Brain microvascular endothelial cell (primary cell): ENCODE results near the gene DNAI7.

Experiments
- DNase-seq: peaks from one replicate; pipeline ENCODE4 v3.0.0-alpha.2; 2020
- H3K27ac ChIP-seq: fragments of 250-450 bp; sonication (Bioruptor Pico); 2 replicates; pipeline ENCODE4 v1.5.1; 2020; ENCODE audit warnings: mild to moderate bottlenecking, moderate library complexity
- H3K27me3 ChIP-seq: fragments of 250-450 bp; sonication (Bioruptor Pico); replicated peaks from 2 replicates; pipeline ENCODE4 v1.5.1; 2020; ENCODE audit warnings: mild to moderate bottlenecking
- H3K36me3 ChIP-seq: fragments of 250-450 bp; sonication (Bioruptor Pico); replicated peaks from 2 replicates; pipeline ENCODE4 v1.5.1; 2020; ENCODE audit warnings: mild to moderate bottlenecking
- H3K4me3 ChIP-seq: 2 replicates; pipeline ENCODE4 v1.5.1; 2011; ENCODE audit warnings: low read depth, mild to moderate bottlenecking, control low read depth, low read length, moderate library complexity
- in situ Hi-C: cut with HindIII; loops from 2 replicates; pipeline ENCODE4 v1.10.0; 2017; ENCODE audit warnings: low sequenced_read_pairs, low pct_ligation_motif_present
- TF ChIP-seq, protein P1 (sequence below): IDR thresholded peaks from 2 replicates; pipeline ENCODE4 v1.5.1; 2011; ENCODE audit warnings: low read depth, mild to moderate bottlenecking, moderate library complexity, low read length, control low read depth, inconsistent platforms; ENCODE audit errors: missing control alignments

Gene DNAI7

GRCh38 chr12:25071366-25071765 is 123.6 kb downstream of the DNAI7 start:
- DNase-seq: no peak
- in situ Hi-C loops: no loop called here
- H3K36me3 ChIP-seq: no peaks in the 10 kb centered on the region
- TF ChIP-seq, protein P1, sequence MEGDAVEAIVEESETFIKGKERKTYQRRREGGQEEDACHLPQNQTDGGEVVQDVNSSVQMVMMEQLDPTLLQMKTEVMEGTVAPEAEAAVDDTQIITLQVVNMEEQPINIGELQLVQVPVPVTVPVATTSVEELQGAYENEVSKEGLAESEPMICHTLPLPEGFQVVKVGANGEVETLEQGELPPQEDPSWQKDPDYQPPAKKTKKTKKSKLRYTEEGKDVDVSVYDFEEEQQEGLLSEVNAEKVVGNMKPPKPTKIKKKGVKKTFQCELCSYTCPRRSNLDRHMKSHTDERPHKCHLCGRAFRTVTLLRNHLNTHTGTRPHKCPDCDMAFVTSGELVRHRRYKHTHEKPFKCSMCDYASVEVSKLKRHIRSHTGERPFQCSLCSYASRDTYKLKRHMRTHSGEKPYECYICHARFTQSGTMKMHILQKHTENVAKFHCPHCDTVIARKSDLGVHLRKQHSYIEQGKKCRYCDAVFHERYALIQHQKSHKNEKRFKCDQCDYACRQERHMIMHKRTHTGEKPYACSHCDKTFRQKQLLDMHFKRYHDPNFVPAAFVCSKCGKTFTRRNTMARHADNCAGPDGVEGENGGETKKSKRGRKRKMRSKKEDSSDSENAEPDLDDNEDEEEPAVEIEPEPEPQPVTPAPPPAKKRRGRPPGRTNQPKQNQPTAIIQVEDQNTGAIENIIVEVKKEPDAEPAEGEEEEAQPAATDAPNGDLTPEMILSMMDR: no peak
- H3K27ac ChIP-seq: no peak overlapping the region
- no peaks in the 10 kb centered on the region for H3K27me3 ChIP-seq
- H3K4me3 ChIP-seq: no peak overlapping the region

DNA sequence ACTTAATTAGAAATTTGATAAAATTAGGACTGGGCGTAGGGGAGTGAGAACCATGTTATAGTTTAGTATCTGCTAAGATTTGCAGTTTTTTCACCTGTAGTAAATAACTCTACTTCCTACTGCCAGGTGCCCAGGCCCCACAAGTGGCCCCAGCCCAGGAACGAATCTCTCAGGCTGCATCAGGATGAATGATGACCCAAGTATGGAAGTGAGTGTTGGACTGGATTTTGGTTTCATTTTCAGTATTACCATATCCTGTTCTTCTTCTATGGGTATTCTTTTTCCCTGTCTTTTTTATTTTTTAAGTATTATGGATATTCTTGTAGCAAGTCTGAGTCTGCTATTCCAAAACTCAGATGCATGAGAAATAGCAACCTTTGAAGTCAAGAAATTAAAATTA is 125.7 kb downstream of the DNAI7 start:
- Histone ChIP-seq H3K27ac (no peak overlapping the region), H3K4me3 (no peak overlapping the region)

GRCh38 chr12:25065035-25065434 is 129.9 kb downstream of the DNAI7 start:
- Histone ChIP-seq H3K27me3 (no peaks in the 10 kb centered on the region), H3K4me3 (no peak overlapping the region), H3K36me3 (no peaks in the 10 kb centered on the region), H3K27ac (no peak overlapping the region)
- in situ Hi-C loops: no loop called here
- TF ChIP-seq, protein P1: no peak
- DNase-seq: no peak

More for the DNA sequence above, 125.7 kb downstream of the DNAI7 start:
- H3K36me3 ChIP-seq: no peaks in the 10 kb centered on the region
- TF ChIP-seq, protein P1: no peak
- H3K27me3 ChIP-seq: no peaks in the 10 kb centered on the region
- in situ Hi-C loops: no loop called here
- no peak for DNase-seq

DNA sequence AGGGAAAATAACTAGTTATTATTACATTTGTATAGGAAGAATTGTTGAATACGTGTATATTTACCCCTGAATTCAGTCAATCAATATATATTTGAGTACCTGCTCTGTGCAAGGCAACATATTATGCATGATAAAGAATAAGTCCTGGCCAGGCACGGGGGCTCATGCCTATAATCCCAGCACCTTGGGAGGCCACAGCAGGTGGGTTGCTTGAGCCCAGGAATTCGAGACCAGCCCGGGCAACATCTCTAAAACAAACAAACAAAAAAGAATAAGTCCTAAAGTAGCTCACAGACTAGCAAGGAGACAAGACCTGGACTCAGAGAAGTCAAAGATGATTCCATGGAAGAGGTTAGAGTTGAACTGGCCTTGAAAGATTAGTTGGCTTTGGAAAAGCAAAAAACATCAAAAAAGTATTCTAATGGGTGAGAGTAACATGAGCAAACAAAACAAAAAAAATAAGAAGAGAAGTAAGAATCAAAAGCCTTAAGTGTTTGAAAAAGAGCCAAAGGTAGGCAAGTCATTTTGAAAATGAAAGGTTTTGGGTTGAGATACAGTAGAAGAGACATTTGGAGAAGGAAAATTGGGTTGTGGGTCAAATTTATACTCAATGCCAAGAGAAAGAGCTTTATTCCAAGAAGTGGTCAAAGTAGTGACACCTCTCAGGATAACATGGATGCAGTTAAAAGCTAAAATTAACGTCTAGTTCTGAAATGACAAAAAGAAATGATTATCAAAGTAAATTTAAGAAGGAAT is 130.9 kb downstream of the DNAI7 start:
- Histone ChIP-seq H3K27me3 (no peaks in the 10 kb centered on the region), H3K4me3 (no peak overlapping the region), H3K36me3 (no peaks in the 10 kb centered on the region), H3K27ac (no peak overlapping the region)
- TF ChIP-seq, protein P1: no peak
- in situ Hi-C loops: no loop called here
- DNase-seq: no peak

GRCh38 chr12:25058658-25059058 is 136.3 kb downstream of the DNAI7 start:
- Histone ChIP-seq H3K36me3 (no peaks in the 10 kb centered on the region), H3K4me3 (no peak overlapping the region), H3K27me3 (no peaks in the 10 kb centered on the region), H3K27ac (no peak overlapping the region)
- in situ Hi-C loops: no loop called here
- TF ChIP-seq, protein P1: no peak
- no peak for DNase-seq
